HG02798 (cell line): ENCODE results near the gene MGLL.

ENCODE experiments used
- ATAC-seq: cut with Tn5 transposase; IDR thresholded peaks from one replicate; pipeline ENCODE4 v1.9.1; 2021; ENCODE audit warnings: mild to moderate bottlenecking; ENCODE audit not compliant: unreplicated experiment, poor library complexity

MGLL gene

DNA sequence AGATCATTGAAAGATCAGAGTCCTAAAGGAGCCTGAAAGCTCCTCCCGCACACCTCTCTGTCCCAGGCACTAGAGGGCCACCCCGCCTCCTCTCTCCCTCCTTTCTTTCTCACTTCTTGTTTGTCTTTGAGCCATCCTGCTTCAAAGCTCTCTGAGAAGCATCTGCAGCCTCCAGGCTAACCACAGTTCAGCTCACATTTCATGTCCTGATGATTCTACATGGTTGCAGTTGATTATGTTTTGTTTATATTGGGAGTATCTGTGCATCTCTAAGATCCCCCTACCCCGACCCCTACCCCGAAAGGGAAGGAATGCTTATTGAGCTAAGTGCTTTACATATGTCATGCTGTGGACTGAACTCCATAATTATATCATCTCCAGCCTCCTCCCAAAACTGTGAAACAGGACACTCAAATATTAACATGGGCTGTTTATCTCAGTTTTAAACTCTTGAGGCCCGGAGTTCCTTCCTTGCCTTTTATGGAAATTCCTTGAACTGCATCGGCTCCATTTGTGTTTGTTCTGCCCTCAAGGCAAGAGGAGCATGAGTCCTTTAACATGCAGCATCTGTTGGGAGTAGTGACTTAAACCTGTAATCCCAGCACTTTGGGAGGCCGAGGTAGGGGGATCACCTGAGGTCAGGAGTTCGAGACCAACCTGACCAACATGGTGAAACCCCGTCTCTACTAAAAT, 30.9 kb downstream of the MGLL start:
- peak; percentile 80 for ATAC-seq

DNA sequence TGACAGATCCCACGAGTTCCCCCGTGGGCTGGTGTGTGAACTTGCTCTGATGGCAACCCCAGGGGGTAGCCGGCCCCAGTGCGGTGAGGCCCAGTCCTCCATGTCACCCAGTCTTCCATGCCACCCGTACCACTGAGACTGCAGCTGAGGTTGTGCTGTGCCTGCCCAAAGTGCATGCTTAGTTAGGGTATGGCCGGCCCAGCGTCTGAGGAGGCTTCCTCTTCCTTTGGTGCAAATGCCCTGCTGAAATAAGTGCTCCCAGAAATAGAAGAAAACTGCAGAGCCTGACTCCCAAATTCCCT, 31.5 kb downstream of the MGLL start:
- ATAC-seq = no peak

DNA sequence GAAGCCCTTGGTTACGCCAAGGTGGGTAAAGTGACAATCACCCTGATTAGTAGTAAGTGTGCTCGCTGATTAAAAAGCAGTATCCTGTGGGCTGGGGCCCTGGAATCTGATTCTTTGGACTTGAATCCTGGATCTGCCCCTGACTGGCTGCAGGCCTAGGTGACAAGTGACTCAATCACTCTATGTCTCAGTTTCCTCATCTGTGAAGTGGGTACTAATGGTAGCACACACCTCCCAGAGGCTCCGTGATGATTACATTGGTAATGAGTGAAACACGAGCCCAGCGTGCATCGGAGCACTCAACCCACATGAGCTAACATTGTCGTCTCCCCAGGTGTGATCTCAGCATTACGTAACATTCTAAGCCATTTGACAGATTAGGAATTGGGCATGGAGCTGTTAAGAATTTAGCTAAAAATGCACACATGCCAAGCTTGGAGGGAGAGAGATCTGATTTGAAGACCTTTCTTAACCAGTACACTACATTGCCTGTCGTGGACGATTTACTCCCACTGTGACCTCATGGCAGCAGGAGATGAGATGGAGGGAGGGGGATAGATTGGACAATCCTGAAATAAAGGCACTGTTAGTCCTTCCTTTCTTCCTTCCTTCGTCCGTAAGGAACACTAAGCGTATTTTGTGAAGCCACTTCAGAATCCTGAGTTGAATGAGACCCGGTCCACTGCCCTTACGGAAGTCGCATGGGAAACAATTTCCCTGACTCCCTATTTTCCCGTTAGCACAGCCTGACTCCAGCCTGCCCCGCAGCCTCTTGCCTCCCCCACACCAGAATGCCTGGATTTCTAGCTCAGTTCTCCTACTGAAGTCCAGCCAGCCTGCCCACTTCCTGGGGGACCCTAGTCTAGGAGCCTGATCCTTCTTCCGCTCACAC, 32.1 kb downstream of the MGLL start:
- ATAC-seq = no peak

DNA sequence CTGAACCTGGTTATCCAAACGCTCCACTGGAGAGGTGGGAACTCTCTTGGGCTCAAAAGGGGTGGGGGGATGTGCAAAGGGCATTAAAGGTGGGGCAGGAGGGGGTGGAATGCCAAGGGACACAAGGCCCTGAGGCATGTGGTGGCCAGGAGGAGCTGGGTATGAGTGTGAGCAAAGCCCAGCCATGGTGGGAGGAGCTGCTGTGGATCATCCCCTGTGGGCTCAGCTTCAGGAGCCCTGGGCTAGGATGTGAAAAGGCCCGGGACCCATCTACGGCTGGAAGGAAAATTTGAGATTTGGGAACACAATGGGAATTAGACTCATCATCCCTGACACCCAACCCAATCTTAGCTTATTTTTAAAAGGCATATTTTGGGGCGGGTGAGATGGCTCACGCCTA, 33.3 kb downstream of the MGLL start:
- no peak for ATAC-seq

DNA sequence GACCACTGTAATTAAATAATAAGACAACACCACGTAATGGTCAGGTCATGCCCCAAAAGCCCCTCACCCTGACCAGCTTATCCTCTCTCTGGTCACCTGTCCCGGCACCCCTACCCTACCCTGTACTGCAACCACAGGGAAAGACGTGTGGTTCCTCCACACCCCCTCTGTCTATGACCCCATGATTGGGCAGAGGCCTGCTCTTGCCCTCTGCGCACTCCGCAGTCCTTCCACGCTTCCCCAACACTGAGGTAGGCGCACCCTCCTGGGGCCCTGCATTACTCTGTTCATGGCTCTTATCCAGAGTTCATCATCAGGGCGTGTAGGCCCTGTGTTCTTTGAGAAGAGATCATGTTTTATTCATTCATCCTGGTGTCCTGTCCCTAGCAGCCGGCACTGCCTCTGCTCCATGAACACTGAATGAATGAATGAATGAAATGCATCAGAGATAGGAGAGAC, 33.8 kb downstream of the MGLL start:
- ATAC-seq = no peak

DNA sequence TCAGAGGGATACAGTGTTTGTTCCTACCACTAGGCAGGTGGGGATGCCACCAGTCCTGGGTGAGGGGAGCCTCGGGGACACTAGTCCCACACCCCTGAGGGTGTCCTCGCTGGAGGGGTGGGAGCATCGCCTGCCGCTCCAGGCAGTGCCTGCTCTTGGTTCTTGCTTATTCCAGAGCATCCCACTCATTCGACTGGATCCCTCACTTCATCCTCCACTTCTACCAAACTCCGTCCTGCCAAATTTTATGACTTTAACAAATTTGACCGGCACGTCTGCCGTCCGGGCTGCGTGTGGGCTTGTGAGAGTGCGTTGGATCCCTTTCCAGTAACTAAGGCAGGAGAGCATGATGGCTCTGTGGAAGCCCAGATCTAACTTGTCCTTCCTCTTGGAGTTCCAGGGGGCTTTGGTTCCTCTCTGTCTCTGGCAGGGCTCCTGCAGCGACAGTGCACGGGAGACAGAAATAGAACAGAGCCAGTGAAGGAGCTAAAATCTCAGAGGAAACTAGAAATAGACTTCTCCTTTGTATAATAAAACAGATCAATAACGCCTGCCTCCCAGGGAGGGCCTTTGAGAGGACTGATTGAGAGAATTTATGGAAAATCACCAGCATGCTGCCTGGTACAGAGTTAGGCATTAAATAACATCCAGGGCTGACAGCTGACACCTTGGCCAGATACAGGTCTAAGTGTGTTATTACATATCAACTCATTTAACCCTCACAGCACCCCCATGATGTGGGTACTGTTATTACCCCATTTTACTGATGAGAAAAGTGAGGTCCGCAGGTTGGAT, 34.5 kb downstream of the MGLL start:
- no peak for ATAC-seq

DNA sequence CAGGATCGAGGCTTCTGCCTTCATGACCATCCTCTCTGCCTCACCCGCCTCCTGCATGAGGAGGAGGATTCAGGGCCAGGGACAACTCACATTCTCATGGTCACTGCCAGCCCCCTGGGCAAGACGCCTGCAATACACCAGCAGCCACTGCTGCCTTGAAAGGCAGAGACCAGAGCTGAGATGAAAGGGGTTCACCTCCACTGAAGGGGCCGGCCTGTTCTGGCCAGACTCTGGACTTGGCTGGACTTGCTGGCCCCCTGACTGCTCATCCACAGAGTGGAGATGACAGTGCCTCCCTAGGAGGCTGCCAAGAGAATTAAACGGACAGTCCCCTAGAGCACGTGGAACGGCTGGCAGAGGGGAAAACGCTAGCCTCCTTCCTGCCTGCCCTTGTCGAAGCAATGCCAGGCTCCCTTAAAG, 35.2 kb downstream of the MGLL start:
- ATAC-seq = no peak

DNA sequence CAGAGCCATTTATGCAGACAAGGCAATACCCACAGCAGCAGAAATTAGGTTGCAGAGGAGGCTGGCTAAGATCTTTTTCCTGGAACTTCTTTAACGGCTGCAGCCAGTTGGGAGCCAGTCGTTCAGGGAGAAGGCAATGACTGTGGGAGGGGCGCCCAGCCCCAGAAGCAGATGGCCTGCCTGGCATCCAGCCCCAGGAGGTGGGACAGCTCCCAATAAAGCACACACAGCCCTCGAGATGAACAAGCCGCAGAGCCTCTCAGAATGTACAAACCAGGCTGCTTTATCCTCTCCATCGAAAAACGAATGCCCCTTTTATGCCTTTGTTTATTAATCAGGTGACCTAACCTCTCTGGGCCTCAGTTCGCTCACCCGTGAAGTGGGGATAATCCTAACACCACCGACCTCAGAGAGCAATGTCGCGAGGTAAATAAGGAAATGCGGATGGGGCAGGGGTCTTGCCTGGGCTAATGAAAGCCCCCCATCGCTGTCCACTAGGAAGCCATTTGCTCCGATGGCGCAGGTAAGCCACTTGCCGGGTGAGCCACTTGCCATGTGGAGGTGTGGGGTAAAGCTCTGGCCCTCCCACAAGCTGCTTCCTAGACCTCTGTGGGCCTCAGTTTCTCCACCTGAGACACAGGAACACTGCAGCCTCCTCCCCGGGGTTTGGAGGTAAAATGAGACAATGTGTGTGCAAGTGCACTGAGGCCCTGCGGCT, 35.8 kb downstream of the MGLL start:
- no peak for ATAC-seq

DNA sequence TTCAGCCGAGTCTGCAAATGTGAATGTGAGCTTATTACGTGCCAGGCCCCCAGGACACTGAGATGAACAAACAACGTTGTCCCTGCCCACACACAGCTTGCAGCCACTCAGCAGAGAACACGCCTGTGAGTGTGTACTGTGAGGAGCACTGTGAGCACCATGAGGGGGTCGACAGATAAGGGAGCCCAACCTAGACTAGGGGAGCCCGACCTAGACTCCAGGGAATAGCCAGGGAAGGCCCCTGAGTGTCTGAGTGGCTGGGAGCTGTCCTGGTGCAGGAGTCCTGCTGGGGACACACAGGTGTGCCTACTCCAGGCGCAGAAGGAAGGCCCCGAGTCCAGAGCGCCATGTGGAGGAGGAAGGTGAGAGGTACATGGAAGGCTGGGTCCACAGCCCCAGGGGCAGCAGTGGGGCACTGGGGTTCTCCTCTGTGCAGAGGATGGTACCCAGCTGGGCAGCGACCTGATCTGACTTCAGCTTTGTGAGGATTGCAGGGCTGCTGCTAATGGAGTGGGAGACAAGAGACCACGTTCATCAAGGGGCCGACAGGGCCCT, 36.5 kb downstream of the MGLL start:
- no peak for ATAC-seq

DNA sequence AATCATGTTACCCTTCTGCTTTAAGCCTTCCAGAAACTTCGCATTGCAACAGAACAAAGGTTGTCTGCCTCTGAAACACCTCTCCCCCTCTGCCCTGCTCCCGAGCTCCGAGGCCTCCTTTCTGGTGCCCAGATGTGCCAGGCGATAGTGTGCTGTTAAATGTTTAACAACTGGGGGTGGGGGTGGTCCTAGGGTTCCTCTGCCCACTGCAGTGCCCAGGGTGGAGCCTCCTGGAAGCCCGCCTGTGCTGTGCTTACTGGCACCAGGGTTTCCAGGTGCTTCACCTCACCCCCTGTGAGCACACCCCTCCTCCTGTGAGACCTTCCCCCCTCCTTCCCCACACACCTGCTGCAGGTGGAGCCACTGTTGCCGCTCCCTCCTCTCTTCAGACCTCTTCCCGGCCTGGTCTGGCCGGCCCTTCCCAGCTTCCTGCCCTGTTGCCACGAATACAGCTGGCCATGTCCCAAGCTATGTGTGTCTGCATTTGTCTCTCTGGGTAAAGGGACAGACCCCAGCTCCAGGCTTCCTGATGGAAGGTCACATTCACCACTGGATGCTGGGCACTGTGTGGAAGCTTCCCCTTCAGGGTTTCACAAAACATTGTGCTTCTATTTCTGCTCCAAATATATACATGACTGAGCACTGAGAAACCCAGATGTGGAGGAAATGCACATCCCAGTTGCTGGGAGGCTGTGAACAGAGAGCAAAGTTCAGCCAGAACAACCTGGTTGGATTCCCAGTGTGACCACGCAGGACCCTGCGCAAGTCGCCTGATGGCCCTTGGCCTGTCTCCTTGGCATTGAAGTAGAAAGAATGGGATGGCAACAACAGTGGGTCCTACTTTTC, 37.2 kb downstream of the MGLL start:
- no peak for ATAC-seq

DNA sequence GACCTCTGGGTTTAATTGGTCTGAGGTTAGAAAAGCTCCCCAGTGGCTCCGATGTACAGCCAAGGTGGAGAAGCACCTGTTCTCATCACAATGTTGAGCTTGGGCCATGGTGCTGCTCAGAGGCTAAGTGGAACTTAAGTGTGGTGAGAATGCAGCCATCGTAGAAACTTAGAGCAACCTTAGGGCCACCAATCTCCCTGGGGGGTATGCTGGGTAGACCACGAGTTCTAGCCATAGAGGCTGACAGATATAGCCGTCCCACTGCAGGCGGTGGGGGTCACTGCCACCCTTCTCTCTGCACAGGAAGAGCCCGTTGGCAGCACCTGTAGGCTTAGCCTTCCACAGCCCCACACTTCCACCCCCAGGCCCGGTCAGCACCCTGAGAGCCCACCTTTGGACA, 38.0 kb downstream of the MGLL start:
- ATAC-seq = peak; percentile 41

DNA sequence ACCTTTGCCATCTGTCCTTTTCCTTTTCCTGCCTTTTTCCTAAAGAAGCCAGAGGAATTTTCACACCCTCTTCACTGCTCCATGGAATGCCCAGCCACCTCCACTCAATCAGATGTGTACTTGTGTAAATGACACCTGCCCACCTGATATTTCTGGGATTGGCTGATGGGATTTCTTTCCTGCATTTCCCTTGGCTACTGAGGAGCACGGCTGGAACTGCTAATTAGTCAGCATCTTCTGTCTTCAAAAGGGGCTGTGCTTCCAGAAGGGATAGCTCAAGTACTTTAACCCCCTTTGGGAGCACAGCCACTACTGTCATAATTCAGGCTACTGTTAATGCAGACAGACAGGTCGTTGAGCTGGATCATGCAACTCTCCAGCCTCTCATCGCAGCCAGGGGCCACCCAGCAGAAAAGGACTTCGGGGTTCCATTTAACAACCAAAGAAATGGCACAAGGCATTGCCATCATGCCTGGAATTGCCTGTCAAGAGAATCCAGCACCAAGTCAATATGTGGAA, 38.6 kb downstream of the MGLL start:
- no peak for ATAC-seq

DNA sequence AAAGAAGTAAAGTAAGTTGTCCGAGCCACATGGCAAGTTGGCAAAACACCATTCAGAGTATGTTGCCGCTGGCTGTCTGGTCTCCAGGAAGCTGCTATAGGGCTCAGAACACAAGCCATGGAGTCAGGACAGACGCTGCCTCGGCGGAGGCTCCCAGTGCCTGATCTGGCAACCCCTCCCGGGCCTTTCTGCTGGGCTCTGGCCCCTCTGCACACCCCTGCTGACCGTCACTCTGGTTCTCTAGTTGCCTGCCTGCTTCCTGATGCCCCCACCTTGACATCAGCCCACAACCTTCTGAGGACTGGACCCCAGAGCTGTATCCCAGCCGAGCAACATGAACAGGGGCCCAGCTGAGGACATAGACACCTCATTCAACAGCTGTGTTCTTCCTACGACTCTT, 39.1 kb downstream of the MGLL start:
- no peak for ATAC-seq

DNA sequence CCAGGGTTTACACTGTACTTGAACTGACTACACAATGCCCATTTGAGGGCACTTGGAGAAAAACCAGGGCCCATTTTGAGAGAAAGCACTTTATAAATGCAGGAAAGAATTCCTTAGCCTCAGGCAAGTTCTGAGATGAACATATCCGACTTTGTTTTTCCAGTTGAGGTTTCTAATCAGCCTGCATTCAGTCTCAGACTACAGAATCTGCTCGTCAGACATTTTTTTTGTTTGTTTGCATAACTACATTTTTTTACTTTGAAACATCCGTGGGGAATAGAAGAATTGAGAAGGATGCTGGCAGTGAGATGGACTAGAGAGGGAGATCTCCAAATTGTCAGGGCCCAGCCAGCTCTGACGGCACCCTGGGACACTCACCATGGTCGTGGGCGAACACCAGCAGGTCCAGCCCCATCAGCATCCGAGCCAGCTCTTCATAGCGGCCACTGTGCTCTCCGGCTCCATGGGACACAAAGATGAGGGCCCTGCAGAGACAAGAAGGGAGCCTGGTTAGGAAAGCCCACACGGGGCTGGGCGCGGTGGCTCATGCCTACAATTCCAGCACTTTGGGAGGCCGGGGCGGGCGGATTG, 40.8 kb downstream of the MGLL start:
- no peak for ATAC-seq

DNA sequence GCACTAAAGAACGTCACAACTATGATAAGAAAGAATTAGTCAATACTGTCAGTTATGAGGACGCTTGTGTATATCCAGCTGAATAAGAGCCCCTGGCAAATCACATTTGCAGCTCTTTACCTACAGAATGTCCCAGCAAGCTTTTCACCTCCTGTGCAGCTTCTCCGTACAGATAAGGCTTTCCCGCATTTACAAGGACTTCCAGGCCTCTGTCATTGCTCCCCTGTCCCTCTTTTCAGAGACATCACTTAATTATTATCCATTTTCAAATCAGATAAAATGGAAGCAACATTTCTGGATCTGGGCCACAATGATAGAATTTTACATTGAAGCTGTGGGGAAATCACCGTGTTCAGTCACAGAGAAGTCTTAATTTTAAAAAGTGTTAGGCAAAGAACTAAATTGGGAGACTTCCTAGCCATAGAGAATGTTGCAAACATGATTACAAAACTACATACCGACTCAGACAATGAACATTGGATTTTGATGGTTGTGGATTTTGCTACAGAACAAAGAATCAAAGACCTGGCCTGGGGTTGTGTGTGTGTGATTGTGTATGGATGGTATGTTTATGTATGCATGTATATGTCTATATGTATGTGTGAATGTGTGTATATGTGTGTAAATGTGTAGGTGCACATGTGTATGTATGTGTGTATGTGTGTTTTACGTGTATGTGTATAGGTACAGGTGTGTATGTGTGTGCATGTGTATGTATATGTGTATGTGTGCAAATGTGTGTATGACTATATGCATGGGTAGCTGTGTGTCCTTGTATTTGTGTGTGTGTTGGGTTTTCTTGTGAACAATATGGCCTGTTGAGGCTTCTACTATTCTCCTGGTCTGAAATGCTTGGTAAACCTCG, 41.5 kb downstream of the MGLL start:
- ATAC-seq = no peak

DNA sequence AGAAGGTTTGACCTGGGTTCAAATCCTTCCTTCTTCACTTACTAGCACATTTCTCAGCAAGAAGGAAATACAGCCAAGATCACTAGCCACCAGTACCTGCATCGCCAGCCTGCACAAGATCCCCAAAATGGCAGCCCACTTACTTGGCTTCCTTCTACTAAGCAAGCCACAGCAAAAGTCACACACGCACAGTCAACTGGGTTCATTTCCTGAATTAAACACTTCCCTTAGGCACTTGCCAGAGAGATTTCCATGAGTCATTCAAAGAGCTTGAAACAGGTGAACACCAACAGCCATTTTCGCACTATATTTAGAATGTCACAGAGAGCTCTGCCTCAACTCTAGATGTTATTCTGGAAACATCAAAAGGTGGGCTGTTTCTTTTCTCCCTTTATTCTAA, 42.6 kb downstream of the MGLL start:
- ATAC-seq = no peak

DNA sequence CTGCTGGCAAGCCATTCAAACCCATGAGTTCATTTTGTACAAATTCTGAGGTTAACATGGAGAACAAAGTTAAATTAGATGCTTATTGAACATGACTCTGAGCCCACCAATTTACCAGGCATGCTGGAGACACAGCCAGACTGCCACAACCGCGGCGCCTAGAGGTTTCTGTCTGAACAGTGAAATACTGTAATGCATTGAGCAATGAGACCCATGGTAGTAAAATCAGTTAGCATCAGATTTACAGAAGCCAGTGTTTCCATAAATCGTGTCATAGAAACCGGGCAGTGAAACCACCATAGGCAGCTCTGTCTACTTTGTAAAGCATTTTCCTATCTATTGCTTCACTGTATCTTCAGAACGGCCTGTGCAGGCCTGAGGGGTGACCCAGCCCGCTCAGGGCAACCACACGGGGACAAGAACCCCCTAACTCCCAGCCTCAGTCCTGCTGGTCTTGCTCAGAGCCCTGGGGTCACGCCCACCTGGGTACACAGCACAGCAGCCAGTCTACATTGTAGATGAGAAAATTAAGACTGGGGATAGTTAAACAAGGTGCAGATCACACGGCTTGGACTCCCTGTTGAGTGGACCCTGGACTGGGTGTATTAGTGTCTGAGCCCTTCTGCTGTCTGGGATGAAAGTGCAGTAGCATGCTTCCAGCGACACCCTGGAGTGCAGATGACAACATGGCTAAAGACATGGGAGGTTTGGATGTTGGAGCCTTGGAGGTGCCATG, 44.2 kb downstream of the MGLL start:
- no peak for ATAC-seq
